Transverse colon (tissue), 3 donors: ENCODE data around the gene NUAK2.

Experiments
- POLR2A ChIP-seq: fragments of 450-650 bp; IDR thresholded peaks from one replicate; pipeline ENCODE4 v1.6.1; 2016; ENCODE audit warnings: antibody characterized with exemption, mild to moderate bottlenecking, moderate library complexity
- TF ChIP-seq, protein P1 (sequence below), 5 experiments: fragments of 200-600 bp in 3 of 5; fragments of 450-650 bp in 2 of 5; sonication (generic) in 3 of 5; IDR thresholded peaks; 1 replicate in 2 of 5; 2 replicates in 3 of 5; pipeline ENCODE4 v1.5.1; 2016 to 2017; ENCODE audit warnings: antibody characterized with exemption in 5 of 5, inconsistent platforms in 3 of 5, mild to moderate bottlenecking in 2 of 5, moderate library complexity in 1 of 5

DNA sequence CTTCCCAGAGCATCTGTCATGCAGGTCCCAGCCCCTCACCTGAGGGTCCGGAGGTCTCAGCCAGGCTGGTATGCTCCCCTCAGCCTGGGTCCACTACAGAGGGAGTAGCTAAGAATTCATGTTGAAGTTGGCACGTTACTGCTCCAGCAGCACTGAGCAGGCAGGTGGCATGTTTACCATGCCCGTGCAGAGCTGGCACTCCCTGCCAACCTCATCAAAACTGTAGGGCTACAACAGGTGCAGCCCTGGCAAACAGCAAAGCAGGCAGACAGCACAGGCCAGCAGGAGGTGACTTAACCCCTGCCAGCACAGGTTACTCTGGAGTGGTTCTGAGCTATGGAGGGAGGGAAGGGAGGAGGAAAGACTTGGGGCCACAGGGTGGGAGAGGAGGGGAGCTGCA, 46.4 kb downstream of the NUAK2 start:
- TF ChIP-seq, protein P1, sequence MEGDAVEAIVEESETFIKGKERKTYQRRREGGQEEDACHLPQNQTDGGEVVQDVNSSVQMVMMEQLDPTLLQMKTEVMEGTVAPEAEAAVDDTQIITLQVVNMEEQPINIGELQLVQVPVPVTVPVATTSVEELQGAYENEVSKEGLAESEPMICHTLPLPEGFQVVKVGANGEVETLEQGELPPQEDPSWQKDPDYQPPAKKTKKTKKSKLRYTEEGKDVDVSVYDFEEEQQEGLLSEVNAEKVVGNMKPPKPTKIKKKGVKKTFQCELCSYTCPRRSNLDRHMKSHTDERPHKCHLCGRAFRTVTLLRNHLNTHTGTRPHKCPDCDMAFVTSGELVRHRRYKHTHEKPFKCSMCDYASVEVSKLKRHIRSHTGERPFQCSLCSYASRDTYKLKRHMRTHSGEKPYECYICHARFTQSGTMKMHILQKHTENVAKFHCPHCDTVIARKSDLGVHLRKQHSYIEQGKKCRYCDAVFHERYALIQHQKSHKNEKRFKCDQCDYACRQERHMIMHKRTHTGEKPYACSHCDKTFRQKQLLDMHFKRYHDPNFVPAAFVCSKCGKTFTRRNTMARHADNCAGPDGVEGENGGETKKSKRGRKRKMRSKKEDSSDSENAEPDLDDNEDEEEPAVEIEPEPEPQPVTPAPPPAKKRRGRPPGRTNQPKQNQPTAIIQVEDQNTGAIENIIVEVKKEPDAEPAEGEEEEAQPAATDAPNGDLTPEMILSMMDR (IDR thresholded peaks at IDR 0.05) = peak in 1 of 5 experiments; percentile 32
- no peak for TF ChIP-seq POLR2A
